ENCODE data around the gene ABCF2. TPM values are rescaled to one million over a fixed set of nuclear protein-coding genes. Genes with fewer than 3 reads are reported as not detected.
A peak's percentile ranks its signal among the peaks of the same experiment; 100 is the strongest.

ABCF2 gene
- total RNA-seq, 4 donors from 2014 or later = 27.0 to 44.7 (median 40.5) TPM

- 11 to 23% methylated on average over 3 to 7 of the region's 15 CpGs for WGBS, 2 donors
- TF ChIP-seq POLR2A (IDR thresholded peaks at IDR 0.05) = no peak
- TF ChIP-seq, protein P1, sequence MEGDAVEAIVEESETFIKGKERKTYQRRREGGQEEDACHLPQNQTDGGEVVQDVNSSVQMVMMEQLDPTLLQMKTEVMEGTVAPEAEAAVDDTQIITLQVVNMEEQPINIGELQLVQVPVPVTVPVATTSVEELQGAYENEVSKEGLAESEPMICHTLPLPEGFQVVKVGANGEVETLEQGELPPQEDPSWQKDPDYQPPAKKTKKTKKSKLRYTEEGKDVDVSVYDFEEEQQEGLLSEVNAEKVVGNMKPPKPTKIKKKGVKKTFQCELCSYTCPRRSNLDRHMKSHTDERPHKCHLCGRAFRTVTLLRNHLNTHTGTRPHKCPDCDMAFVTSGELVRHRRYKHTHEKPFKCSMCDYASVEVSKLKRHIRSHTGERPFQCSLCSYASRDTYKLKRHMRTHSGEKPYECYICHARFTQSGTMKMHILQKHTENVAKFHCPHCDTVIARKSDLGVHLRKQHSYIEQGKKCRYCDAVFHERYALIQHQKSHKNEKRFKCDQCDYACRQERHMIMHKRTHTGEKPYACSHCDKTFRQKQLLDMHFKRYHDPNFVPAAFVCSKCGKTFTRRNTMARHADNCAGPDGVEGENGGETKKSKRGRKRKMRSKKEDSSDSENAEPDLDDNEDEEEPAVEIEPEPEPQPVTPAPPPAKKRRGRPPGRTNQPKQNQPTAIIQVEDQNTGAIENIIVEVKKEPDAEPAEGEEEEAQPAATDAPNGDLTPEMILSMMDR (IDR thresholded peaks at IDR 0.05) = no peak
- H3K4me3 ChIP-seq = peak overlapping the region in 3 of 4 donors; percentile 14 to 64 (median 43)
- H3K27me3 ChIP-seq = peaks cover 0 to 47% (median 0%) of the 10 kb centered on the region in 4 donors
- intact Hi-C loops (cut with DNase I) = loop anchor here (5.0 kb wide), 1 partner anchor 57 kb away; no protein-coding TSS in a partner anchor
- H3K9me3 ChIP-seq = no peaks in the 10 kb centered on the region
- peaks cover 41 to 70% (median 48%) of the 10 kb centered on the region in 3 donors for H3K4me1 ChIP-seq
- H3K36me3 ChIP-seq = peaks cover 0 to 25% (median 0%) of the 10 kb centered on the region in 3 donors
- no peak for DNase-seq
- H3K27ac ChIP-seq = peak overlapping the region in 2 of 4 donors; percentile 5 to 39
Observed at GRCh38 chr7:151244841-151245346, 17.9 kb upstream of the ABCF2 start.

GRCh38 chr7:151244196-151244840, 17.3 kb upstream of the ABCF2 start:
- no peak for TF ChIP-seq POLR2A (IDR thresholded peaks at IDR 0.05)
- TF ChIP-seq, protein P1 (IDR thresholded peaks at IDR 0.05) = peak; percentile 58 to 89 (median 78)
- H3K4me3 ChIP-seq = no peak overlapping the region
- H3K4me1 ChIP-seq = peaks cover 35 to 65% (median 42%) of the 10 kb centered on the region in 3 donors
- peaks cover 0 to 47% (median 0%) of the 10 kb centered on the region in 4 donors for H3K27me3 ChIP-seq
- intact Hi-C loops (cut with DNase I) = no loop called here
- DNase-seq = no peak
- H3K27ac ChIP-seq = no peak overlapping the region
- peaks cover 0 to 31% (median 0%) of the 10 kb centered on the region in 3 donors for H3K36me3 ChIP-seq
- H3K9me3 ChIP-seq = no peaks in the 10 kb centered on the region
- WGBS, 2 donors = 20% methylated on average over 7 to 10 of the region's 10 CpGs

- Histone ChIP-seq H3K9me3 (no peaks in the 10 kb centered on the region), H3K4me3 (peak overlapping the region in 2 of 4 donors; percentile 18 to 38)
- 46 to 49% methylated on average over 11 to 13 of the region's 17 CpGs for WGBS, 2 donors
Observed at GRCh38 chr7:151243408-151244195, 16.6 kb upstream of the ABCF2 start.

DNA sequence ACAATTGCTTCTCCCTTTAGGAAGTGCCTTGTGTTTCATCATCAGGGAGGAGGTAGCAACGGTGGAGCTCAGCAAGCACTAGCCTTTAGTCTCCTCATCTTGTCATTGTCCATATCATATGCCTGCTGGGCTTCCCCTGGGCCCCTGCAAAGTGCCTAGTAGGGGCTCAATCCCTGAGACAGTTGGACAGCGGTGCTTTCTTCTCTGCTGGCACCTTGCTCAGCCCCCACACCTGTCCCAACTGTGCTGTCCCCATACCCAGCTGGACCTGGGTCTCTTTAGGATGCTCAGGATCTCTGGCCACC, 16.0 kb upstream of the ABCF2 start:
- H3K27me3 ChIP-seq = peaks cover 0 to 41% (median 0%) of the 10 kb centered on the region in 4 donors
- peaks cover 23 to 51% (median 37%) of the 10 kb centered on the region in 3 donors for H3K4me1 ChIP-seq
- no peak overlapping the region for H3K27ac ChIP-seq
- TF ChIP-seq POLR2A (IDR thresholded peaks at IDR 0.05) = no peak
- TF ChIP-seq, protein P1 (IDR thresholded peaks at IDR 0.05) = no peak
- 42 to 43% methylated on average over 2 of the region's 2 CpGs for WGBS, 2 donors
- peak overlapping the region in 2 of 4 donors; percentile 18 to 38 for H3K4me3 ChIP-seq
- peaks cover 4 to 44% (median 11%) of the 10 kb centered on the region in 3 donors for H3K36me3 ChIP-seq
- H3K9me3 ChIP-seq = no peaks in the 10 kb centered on the region
- no peak for DNase-seq
- intact Hi-C loops (cut with DNase I) = no loop called here

More at GRCh38 chr7:151243408-151244195, 16.6 kb upstream of the ABCF2 start:
- peaks cover 28 to 57% (median 40%) of the 10 kb centered on the region in 3 donors for H3K4me1 ChIP-seq
- TF ChIP-seq, protein P1 (IDR thresholded peaks at IDR 0.05) = no peak
- no peak for TF ChIP-seq POLR2A (IDR thresholded peaks at IDR 0.05)
- peaks cover 0 to 38% (median 5%) of the 10 kb centered on the region in 3 donors for H3K36me3 ChIP-seq
- intact Hi-C loops (cut with DNase I) = no loop called here
- DNase-seq = no peak
- H3K27ac ChIP-seq = peak overlapping the region in 1 of 4 donors; percentile 5
- peaks cover 0 to 47% (median 0%) of the 10 kb centered on the region in 4 donors for H3K27me3 ChIP-seq
